Kidney (tissue), 14 donors: ENCODE measurements around the gene RANGAP1. TPM values are rescaled to one million over a fixed set of nuclear protein-coding genes. Genes with fewer than 3 reads are reported as not detected.

Experiments used
- DNase-seq, 5 donors: peaks; one replicate each; pipeline ENCODE4 v3.0.0-alpha.2; 2013 to 2020
- FAIRE-seq: peaks from 2 replicates; lab custom pipeline; 2012; peaks lifted over from hg19 to GRCh38; lab: Jason Lieb, UNC
- H3K27ac ChIP-seq, 2 donors: one replicate each; pipeline ENCODE4 v1.7.0; 2013; ENCODE audit warnings: low read depth in 2 of 2, low read length in 2 of 2, inconsistent platforms in 1 of 2
- H3K27me3 ChIP-seq: one replicate; pipeline ENCODE4 v1.7.1; 2013; ENCODE audit warnings: low read length, inconsistent platforms; ENCODE audit not compliant: control insufficient read depth, insufficient read depth
- H3K36me3 ChIP-seq, 3 donors: one replicate each; pipeline versions ENCODE4 v1.7.0 to v1.7.1; 2013; ENCODE audit warnings: low read length in 3 of 3, control low read depth in 1 of 3, inconsistent platforms in 1 of 3; ENCODE audit not compliant: insufficient read depth in 3 of 3, control insufficient read depth in 2 of 3
- H3K4me1 ChIP-seq, 3 donors: one replicate each; pipeline versions ENCODE4 v1.7.0 to v1.7.1; 2013; ENCODE audit warnings: low read length in 3 of 3, inconsistent platforms in 1 of 3, low read depth in 1 of 3; ENCODE audit not compliant: control insufficient read depth in 2 of 3, insufficient read depth in 2 of 3
- H3K4me3 ChIP-seq, 3 donors: one replicate each; pipeline versions ENCODE4 v1.7.0 to v1.8.1; 2013; ENCODE audit warnings: low read length in 3 of 3, control low read depth in 1 of 3, inconsistent platforms in 1 of 3
- H3K9ac ChIP-seq, 3 donors: one replicate each; pipeline versions ENCODE4 v1.7.0 to v1.7.1; 2013; ENCODE audit warnings: low read length in 3 of 3, control low read depth in 1 of 3, inconsistent platforms in 1 of 3
- H3K9me3 ChIP-seq, 3 donors: one replicate each; pipeline versions ENCODE4 v1.7.0 to v1.7.1; 2013; ENCODE audit warnings: low read length in 3 of 3, control low read depth in 1 of 3, inconsistent platforms in 1 of 3; ENCODE audit not compliant: control insufficient read depth in 2 of 3, insufficient read depth in 1 of 3
- CTCF ChIP-seq: IDR thresholded peaks from 3 replicates; pipeline ENCODE4 v1.5.1; 2012; ENCODE audit warnings: mild to moderate bottlenecking, moderate library complexity, borderline replicate concordance; ENCODE audit not compliant: insufficient read depth; ENCODE audit errors: extremely low read depth
- intact Hi-C: fragments of 100-400 bp; cut with DNase I; formaldehyde crosslinking; loops from one replicate; pipeline ENCODE4 v1.11.1; 2022
- polyA plus RNA-seq: library from polyadenylated mRNA; stranded (reverse); fragments of 350-450 nt; fragmentation: Illumina TruSeq; extraction: RNeasy Lipid Tissue Mini Kit (QIAGEN cat#74804); gene quantifications from one replicate; pipeline ENCODE4 v1.2.3, GENCODE V29; 2014; ENCODE audit warnings: low read depth, low replicate concordance; ENCODE audit not compliant: insufficient read depth
- total RNA-seq: library from RNA; stranded (reverse); fragmentation: NEBNext Ultra II Directional; extraction: Animal tissue kit (Norgen Biotek cat#: 25700); gene quantifications from one replicate; pipeline ENCODE4 v1.2.1, GENCODE V29; 2021
- donor health status: control.
- donor health status: control.
- donor health status: control.
- donor health status: control.
- donor health status: control.
- donor health status: DM: yes; HTN: yes; CAD: no.
- donor health status: Normal renal cell carcinoma (clear cell type).

Gene RANGAP1
- total and polyA plus RNA-seq, 2 donors from 2014 or later = 38.8 to 40.8 TPM

GRCh38 chr22:41273128-41273527 is 12.9 kb downstream of the RANGAP1 start:
- Histone ChIP-seq H3K9ac (no peak overlapping the region), H3K27me3 (no peaks in the 10 kb centered on the region), H3K27ac (no peak overlapping the region), H3K9me3 (no peaks in the 10 kb centered on the region), H3K36me3 (peaks cover 3 to 39% (median 21%) of the 10 kb centered on the region in 3 donors), H3K4me1 (no peaks in the 10 kb centered on the region), H3K4me3 (no peak overlapping the region)
- intact Hi-C loops = no loop called here
- DNase-seq (no peak), FAIRE-seq (no peak)
- no peak for TF ChIP-seq CTCF

GRCh38 chr22:41271787-41272186 is 14.2 kb downstream of the RANGAP1 start:
- no peak overlapping the region for H3K9ac ChIP-seq
- peaks cover 3 to 39% (median 24%) of the 10 kb centered on the region in 3 donors for H3K36me3 ChIP-seq
- FAIRE-seq (no peak), DNase-seq (no peak)
- no peaks in the 10 kb centered on the region for H3K4me1 ChIP-seq
- H3K9me3 ChIP-seq = no peaks in the 10 kb centered on the region
- no peak for TF ChIP-seq CTCF
- H3K27ac ChIP-seq = no peak overlapping the region
- H3K27me3 ChIP-seq = no peaks in the 10 kb centered on the region
- no peak overlapping the region for H3K4me3 ChIP-seq
- intact Hi-C loops = no loop called here

- DNase-seq = no peak
- Histone ChIP-seq H3K4me1 (no peaks in the 10 kb centered on the region), H3K9ac (no peak overlapping the region), H3K4me3 (no peak overlapping the region), H3K9me3 (no peaks in the 10 kb centered on the region), H3K27me3 (no peaks in the 10 kb centered on the region), H3K27ac (no peak overlapping the region), H3K36me3 (peaks cover 0 to 37% (median 24%) of the 10 kb centered on the region in 3 donors)
- intact Hi-C loops = no loop called here
- TF ChIP-seq CTCF = no peak
- no peak for FAIRE-seq
Measured at GRCh38 chr22:41267958-41268357, 18.0 kb downstream of the RANGAP1 start.

GRCh38 chr22:41264408-41264941 is 21.5 kb downstream of the RANGAP1 start:
- Histone ChIP-seq H3K27me3 (no peaks in the 10 kb centered on the region), H3K4me1 (no peaks in the 10 kb centered on the region), H3K27ac (no peak overlapping the region), H3K4me3 (no peak overlapping the region), H3K36me3 (peaks cover 0 to 35% (median 27%) of the 10 kb centered on the region in 3 donors), H3K9me3 (no peaks in the 10 kb centered on the region), H3K9ac (no peak overlapping the region)
- TF ChIP-seq CTCF = no peak
- intact Hi-C loops = no loop called here
- FAIRE-seq (no peak), DNase-seq (no peak)
